ENCODE results near the gene BARX2.
"Not testable (repeated sequence)": the region's sequence is repeated elsewhere in the genome, so short reads cannot be mapped to it uniquely, and the experiment has no call there.

Gene BARX2

DNA sequence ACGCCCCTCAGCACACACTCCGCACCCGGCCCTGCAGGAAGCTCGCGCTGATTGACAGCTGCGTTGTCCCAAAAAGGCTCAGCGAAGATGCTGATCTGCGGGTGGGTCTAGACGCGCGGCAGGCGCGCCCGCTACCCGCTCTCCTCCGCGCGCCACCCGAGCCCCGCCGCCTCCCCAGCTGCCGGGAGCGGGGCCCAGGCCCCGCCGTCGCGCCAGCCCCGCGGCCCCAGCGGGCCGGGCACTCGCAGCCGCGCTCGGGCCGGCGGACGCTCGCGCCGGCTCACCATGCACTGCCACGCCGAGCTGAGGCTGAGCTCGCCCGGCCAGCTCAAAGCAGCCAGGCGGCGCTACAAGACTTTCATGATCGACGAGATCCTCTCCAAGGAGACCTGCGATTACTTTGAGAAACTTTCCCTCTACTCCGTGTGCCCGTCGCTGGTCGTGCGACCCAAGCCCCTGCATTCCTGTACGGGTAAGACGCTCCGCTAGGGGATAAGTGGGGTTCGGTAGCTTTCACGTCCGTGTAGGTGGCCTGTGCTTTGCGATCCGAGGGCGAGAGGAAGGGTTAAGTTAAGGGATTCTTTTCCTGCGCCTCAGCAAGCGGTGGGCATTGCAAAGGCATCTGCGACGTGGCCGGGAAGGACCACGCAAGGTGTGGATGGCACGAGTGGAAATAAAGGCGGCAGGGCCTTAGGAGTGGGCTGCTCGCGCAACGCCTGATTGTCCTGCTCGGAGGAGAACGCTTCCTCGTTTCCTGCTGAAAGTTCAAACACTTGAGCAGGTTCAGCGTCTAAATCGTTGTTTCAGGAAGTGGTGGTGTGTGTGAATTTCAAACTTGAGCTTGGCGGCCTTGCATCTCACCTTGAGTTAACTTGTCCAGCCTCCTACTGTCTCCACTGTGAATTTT, at the start of gene BARX2:
TSS of gene BARX2 (plus strand) at position 98 of the 907 bp plus-strand sequence. CDS start at position 286, 188 bp downstream.
- DNase-seq (ENCODE audit: low spot score) = peak; percentile 75

DNA sequence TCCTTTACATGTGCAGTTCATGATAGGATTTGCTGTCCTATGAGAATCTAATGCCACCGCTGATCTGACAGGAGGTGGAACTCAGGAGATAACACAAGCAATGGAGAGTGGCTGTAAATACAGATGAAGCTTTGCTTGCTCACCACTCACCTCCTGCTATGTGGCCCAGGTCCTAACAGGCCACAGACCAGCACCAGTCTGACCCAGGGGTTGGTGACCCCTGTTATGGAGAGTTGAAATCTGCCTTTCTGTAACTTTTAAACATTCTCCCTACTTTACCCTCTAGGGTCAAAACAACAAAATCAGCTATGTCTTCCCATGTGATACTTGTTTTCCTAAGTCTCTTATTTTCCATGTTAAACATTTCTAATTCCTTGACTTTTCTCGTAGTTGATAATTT, 48.7 kb upstream of the BARX2 start:
- DNase-seq (ENCODE audit: low spot score) = no peak

GRCh38 chr11:129327708-129328107, 47.9 kb upstream of the BARX2 start:
- DNase-seq (ENCODE audit: low spot score) = not testable (repeated sequence)

DNA sequence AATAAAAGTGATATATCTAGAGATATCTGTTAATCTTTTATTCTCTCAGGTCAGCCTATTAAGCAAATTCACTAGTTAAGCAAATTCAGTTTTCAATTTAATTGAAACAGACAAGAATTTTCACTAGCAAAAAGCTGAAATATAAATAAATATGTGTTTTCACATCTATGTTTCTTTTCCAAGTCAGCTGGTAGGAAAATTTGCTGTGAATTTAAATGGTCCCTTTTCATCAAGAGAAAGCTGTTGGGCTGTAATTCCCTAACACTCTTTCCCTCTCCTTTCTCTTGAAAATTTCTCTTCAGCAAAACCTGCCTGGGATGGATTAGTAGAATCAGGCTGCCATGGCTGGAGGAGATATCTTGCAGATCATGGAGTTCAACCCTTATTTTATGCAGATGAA, 46.9 kb upstream of the BARX2 start:
- DNase-seq (ENCODE audit: low spot score) = no peak

DNA sequence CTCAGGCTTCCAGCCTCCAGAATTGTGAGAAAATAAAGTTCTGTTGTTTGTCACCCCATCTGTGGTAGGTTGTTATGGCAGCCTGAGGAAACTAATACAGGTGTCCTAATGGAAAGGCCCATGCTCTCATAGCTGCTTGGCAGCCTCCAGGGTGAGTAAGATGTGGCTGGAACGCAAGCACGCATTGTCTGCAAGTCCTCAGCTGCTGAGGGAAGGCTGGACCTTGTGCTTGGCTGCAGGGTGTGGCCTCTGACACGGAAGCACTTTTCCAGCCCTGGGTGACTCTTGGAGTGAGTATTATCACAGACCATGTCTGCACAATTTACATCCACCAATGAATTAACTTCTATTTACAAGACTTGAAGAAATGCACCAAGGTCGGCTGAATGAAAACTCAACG, 44.4 kb upstream of the BARX2 start:
- DNase-seq (ENCODE audit: low spot score) = no peak

- DNase-seq (ENCODE audit: low spot score) = peak; percentile 88
Measured at GRCh38 chr11:129331871-129332274, 43.8 kb upstream of the BARX2 start.

GRCh38 chr11:129333873-129334272, 41.8 kb upstream of the BARX2 start:
- DNase-seq (ENCODE audit: low spot score) = no peak

GRCh38 chr11:129344301-129344940, 31.2 kb upstream of the BARX2 start:
- not testable (repeated sequence) for DNase-seq (ENCODE audit: low spot score)

DNA sequence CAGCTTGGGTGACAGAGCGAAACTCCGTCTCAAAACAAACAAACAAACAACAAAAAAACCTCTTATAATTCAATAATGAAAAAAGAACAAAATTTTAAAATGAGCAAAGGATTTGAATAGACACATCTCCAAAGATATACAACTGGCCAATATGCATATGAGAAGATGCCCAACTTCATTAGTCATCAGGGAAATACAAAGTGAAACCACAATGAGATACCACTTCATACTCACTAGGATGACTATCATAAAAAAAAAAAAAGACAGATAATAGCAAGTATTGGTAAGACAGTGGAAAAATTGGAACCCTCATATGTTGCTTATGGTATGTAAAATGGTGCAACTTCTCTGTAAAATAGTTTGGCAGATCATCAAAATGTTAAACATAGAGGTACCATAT, 28.7 kb upstream of the BARX2 start:
- no peak for DNase-seq (ENCODE audit: low spot score)

DNA sequence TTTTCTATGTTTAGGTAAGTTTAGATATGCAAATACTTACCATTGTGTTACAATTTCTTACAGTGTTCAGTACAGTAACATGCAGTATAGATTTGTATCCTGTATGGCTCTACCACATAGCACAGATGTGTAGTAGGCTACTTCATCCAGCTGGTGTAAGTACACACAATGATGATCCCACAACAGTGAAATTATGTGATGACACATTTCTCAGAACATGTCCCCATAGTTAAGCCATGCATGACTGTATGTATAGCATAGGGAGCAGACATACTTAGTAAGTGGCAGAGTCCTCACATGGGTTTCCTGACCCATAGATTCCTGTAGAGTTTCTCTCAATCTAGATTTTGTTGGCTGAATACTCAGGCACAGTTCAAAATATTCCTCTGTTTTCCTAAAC, 26.8 kb upstream of the BARX2 start:
- DNase-seq (ENCODE audit: low spot score) = no peak

- DNase-seq (ENCODE audit: low spot score) = no peak
Measured at GRCh38 chr11:129352676-129353075, 23.0 kb upstream of the BARX2 start.

DNA sequence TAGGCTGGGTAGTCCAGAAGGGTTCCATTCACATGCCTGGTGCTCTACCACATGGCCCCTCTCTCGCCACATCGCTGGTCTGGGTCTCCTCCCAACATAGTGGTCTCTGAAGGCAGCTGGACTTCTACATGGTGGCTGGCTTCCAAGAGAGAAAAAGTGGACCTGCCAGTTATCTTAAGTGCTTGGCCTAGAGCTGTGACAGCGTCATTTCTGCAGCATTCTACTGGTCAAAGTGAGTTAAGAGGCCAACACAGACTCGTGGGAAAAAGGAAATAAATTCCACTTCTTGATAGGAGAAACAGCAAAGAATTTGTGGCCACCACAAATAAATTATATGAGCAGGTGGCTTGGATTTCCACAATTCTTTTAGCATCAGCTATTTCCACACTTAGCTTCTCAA, 21.0 kb upstream of the BARX2 start:
- no peak for DNase-seq (ENCODE audit: low spot score)

DNA sequence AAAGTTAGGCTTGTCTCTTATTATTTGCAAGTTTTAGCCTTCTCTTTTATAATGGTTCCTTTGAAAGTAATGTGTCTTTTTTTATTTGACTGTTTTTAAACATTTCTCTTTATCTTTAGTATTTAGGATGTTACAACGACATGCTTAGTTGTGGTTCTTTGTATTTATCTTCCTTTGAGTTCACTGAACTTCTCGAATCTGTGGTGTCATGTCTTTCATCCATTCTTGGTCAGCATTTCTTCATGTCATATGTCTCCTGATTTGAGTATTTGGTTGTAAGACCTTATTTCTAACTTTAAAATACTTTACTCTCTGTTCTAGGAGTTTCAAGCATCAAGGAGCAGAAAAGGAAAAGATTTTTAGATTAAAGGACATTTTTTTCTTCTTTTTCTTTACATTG, 15.9 kb upstream of the BARX2 start:
- no peak for DNase-seq (ENCODE audit: low spot score)

GRCh38 chr11:129364143-129364654, 11.4 kb upstream of the BARX2 start:
- peak; percentile 90 for DNase-seq (ENCODE audit: low spot score)

- no peak for DNase-seq (ENCODE audit: low spot score)
Measured at GRCh38 chr11:129365816-129366215, 9.8 kb upstream of the BARX2 start.

DNA sequence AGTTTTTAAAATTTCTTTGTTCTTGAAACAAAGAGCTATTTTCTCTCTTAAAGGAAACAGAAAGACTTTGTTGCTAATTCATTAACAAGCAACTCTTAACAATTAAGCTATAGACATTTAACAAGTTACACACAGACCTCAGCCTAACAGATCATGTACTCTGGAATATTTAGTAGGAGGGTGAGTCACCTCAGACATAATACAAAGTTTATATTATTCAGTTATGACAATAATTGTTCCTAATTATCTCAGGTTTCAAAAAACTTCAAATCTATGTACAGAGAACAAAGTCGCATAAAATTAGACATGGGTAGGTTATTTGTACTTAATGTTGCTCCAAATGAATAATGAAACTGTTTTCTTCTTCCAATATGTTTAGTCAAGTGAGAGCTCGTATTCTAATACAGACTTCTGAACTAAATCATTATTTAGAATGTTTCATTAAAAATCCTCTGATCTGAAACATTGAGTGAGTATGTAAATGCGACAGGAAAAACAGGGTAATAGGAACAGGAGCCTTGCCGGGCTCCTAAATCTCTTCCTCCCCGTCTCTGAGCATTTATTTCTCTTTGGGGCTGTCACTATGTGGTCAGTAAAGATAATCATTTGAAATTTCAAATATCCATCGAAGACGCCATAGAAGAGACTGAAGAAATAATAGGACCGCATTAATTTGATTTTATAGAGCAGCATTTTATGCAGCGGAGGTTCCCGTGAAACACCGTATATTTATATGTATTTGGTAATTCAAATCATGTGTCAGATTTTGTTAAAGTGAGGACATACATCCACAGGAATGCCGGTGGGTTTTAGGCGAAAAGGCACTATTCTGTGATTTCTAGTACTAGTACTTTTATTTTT, 8.7 kb upstream of the BARX2 start:
- DNase-seq (ENCODE audit: low spot score) = no peak

- no peak for DNase-seq (ENCODE audit: low spot score)
Measured at GRCh38 chr11:129368889-129369672, 6.6 kb upstream of the BARX2 start.

GRCh38 chr11:129370715-129371114, 4.9 kb upstream of the BARX2 start:
- no peak for DNase-seq (ENCODE audit: low spot score)

DNA sequence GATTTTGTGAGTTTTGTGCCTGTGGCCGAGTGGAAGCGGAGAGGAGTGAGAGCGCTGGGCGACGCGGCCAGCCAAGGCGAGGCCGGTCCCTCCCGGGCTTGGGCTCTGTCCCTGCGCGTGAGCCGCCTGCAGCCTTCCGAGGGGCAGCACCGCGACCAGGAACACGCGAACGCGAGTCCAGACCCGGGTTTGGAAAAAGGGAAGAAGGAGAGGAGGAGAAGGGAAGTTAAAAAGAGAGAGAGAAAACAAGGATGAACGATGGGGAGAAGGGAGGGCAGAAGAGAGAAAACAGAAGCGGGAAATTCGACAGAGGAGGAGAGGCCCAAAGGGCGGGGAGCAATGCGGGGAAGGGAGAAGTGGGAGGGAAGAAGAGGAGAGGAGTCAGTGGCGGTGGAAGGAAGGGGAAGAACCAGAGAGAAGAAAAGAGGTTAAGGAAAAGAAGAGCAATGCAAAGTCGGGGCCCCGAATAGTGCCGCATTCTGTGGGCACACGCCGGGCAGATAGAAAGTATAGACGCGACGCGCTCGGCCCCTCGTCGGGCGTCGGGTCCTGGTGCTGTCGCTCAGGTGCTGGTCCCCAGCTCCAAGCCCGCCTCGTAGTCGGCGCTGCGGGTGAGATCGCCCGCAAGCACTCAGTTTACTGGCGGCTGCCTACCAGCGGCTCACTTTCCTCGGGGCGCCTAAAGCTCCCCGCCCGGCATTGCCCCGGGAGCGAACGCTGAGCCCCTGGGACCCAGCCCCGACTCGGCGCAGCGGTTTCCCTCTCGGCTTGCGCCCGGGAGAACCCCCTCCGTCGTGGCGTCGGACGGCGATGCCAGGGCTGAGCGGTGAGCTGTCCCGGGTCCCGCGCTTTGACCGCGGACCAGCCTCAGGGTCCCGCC, 2.8 kb upstream of the BARX2 start:
- DNase-seq (ENCODE audit: low spot score) = peak; percentile 22

GRCh38 chr11:129373489-129373953, 2.1 kb upstream of the BARX2 start:
- DNase-seq (ENCODE audit: low spot score) = peak; percentile 23

Data from GM03348 (cell line).